HEK293T (cell line): ENCODE data around the gene TTC21A.

Experiments
- ARNT ChIP-seq: fragments of 450-650 bp; IDR thresholded peaks from 2 replicates; pipeline ENCODE4 v1.6.1; 2017; ENCODE audit warnings: mild to moderate bottlenecking
- CTBP1 ChIP-seq: fragments of 450-650 bp; IDR thresholded peaks from 2 replicates; pipeline ENCODE4 v1.6.1; 2016; ENCODE audit warnings: borderline replicate concordance
- ELF4 ChIP-seq: fragments of 450-650 bp; IDR thresholded peaks from 2 replicates; pipeline ENCODE4 v1.6.1; 2017; ENCODE audit warnings: antibody characterized with exemption
- FOXA1 ChIP-seq: fragments of 450-650 bp; IDR thresholded peaks from 2 replicates; pipeline ENCODE4 v1.6.1; 2016; ENCODE audit warnings: mild to moderate bottlenecking
- FOXM1 ChIP-seq: fragments of 450-650 bp; IDR thresholded peaks from 2 replicates; pipeline ENCODE4 v1.6.1; 2017; ENCODE audit warnings: mild to moderate bottlenecking, borderline replicate concordance
- L3MBTL2 ChIP-seq: fragments of 450-650 bp; conservative IDR thresholded peaks from 2 replicates; pipeline ENCODE4 v1.6.1; 2016; ENCODE audit warnings: mild to moderate bottlenecking
- LEF1 ChIP-seq: fragments of 450-650 bp; IDR thresholded peaks from 2 replicates; pipeline ENCODE4 v1.6.1; 2017; ENCODE audit warnings: mild to moderate bottlenecking, borderline replicate concordance
- NFRKB ChIP-seq: fragments of 450-650 bp; IDR thresholded peaks from 2 replicates; pipeline ENCODE4 v1.6.1; 2016; ENCODE audit warnings: mild to moderate bottlenecking, moderate library complexity
- SP1 ChIP-seq: fragments of 450-650 bp; IDR thresholded peaks from 2 replicates; pipeline ENCODE4 v1.6.1; 2017
- TARDBP ChIP-seq: fragments of 450-650 bp; IDR thresholded peaks from 2 replicates; pipeline ENCODE4 v1.6.1; 2016

GRCh38 chr3:39186692-39187151 lies 79.2 kb downstream of the TTC21A start:
- TF ChIP-seq ELF4 (no peak), ARNT (no peak), SP1 (no peak), L3MBTL2 (no peak), CTBP1 (no peak), TARDBP (no peak), FOXM1 (no peak), FOXA1 (no peak), NFRKB (no peak), LEF1 (no peak)
